HL-60/S4 treated with retinoic acid at 250 ng/mL for 4 days and 3 days (cell line): Measurements from ENCODE around the gene TFEB.

Experiments used
- in situ Hi-C: fragments of 300-500 bp; cut with MboI; formaldehyde crosslinking; loops from 2 replicates; pipeline ENCODE4 v1.7.0; 2022; ENCODE audit warnings: low sequenced_read_pairs

TFEB gene

DNA sequence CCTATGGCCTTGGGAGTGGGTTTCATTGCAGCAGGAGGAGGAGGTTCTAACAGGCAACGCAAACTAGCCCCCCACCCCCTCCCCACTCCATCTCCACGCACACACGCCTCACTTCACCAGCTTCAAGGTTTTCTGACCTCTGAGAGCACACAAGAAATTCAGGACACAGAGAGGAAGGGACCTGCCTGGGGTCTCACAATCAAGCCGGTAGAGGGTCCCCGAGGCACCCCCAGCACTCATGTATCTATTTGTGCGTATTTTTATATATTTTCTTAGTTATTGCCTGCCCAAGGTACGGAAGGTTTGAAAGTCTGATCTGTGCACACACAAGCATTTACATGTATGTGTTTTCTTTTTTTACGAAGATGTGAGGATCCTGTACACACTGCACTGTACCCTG, 80.2 kb downstream of the TFEB start:
- in situ Hi-C loops, result no loop called here

DNA sequence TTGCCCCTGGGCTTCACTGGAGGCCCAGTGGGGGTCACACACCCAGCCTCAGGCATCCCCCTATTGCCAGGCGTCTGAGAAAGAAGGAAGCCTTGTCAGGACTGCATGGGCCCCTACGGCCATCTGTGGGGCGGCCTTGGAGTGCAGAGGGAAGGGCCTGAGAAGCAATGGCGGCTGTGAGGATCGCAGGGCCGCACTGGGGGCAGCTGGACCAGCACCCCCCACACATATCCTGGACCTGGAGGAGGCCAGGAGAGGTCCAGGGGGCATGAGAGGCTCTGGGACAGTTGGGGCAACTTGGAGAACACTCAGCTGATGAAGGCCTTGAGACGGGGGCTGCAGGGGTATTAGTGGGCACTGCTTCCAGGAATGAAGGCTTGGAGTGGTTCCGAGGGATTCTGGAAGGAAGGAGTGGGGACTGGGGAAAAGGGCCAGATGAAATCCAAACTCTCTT, 80.7 kb downstream of the TFEB start:
- in situ Hi-C loops, result no loop called here

DNA sequence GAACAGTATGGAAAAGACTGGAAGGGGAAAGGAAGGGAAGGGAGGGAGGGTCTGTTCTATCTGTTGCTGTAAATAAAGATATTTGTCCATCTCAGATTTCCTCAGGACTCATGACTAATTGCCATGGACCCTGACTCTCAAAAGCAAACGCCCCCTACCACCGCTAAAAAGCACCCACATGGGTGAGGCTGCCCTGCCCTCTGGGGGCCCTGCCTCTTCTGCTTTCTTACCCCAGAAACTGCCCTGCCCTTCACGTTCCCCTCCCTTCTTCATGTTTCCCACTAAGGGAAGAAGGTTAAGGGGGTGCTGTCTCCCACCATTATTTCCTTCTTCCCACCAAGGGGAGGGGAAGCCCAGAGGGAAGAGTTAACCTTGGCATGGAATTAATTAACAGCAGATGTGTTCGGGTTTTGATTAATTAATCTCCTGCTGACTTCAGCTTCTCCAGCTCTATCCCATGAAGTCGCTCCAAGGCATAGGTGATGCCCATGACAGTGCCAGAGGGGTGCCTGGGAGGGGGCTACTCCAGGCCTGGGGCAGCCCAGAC, 81.2 kb downstream of the TFEB start:
- in situ Hi-C loops, result no loop called here

- in situ Hi-C loops, result no loop called here
Observed at GRCh38 chr6:41653691-41654090, 81.7 kb downstream of the TFEB start.

GRCh38 chr6:41652866-41653652, 82.3 kb downstream of the TFEB start:
- in situ Hi-C loops, result no loop called here

- in situ Hi-C loops, result no loop called here
Observed at GRCh38 chr6:41651962-41652657, 83.3 kb downstream of the TFEB start.

DNA sequence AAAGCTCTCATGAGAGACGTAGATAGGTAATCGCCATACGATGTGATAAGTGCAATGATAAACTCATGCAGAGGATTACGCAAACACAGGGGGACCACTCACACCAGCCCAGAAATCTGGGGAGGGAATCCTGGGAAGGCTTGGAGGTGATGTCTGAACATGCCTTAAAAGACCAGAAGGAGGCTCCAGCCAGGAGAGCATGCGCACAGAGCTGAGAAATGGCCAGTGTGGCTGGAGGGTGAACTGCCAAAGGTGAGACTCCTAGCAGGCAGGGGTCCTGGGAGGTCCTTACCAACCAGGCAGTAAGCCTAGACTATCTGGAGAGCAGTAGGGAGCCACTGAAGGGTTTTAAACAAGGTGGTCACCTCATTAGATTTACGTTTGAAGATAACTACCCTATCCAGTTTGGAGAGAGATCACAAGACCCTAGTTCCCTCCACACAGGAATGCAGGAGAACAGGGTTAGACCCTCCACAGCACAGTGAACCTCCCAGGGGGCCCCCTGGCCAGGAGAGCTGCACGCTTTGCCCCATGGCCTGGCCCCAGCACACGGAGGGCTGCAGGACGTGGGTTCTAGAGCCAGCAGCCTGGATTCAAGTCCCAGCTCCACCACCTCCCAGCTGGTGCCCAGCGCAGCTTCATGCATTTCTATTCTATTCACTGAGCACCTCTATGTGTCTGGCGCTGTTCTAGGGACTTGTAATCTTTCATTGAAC, 84.0 kb downstream of the TFEB start:
- in situ Hi-C loops, result no loop called here

- in situ Hi-C loops, result no loop called here
Observed at GRCh38 chr6:41650120-41650519, 85.3 kb downstream of the TFEB start.

GRCh38 chr6:41649596-41649995, 85.8 kb downstream of the TFEB start:
- in situ Hi-C loops, result no loop called here

DNA sequence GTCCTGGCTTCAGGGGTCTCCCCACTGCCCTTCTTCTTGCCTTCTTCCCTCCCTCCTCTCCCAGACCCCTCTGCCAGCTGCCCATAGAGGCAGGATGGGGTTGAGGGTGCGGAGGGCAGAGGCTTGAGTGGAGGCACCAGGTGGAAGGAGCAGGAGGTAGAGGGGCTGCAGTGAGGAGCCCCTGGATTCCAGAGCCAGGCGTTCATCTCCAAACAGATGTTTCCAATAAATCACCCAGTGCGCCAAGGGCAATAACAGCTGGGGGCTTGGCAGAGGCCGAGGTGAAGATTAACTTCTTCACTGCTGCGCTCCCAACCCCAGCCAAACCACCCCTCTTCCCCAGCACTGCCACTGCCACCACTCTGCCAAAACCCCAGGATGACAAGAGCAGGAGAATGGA, 86.5 kb downstream of the TFEB start:
- in situ Hi-C loops, result no loop called here

DNA sequence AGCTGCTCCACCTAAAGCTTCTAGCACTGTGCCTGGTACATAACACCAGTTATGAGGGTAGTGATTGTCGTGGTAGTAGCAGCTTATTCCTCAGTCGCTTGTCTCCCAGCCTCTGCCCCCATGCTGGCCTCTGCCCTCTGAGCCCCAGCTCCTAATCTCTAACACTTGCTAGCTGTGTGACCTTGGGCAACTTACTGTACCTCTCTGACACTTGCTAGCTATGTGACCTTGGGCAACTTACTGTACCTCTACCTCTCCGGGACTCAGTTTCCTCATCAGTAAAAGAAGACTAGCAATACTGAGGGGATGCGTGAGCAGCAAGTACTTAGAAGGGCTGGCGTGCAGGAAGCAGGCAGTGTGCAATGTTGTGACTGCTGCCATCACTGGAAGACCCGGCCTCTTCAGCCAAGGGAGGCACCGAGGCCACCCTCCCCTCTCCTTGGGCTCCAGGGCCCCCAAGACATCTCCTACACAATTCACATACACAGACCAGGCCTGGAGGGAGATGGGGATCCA, 87.3 kb downstream of the TFEB start:
- in situ Hi-C loops, result no loop called here

- in situ Hi-C loops, result no loop called here
Observed at GRCh38 chr6:41647061-41647511, 88.3 kb downstream of the TFEB start.

DNA sequence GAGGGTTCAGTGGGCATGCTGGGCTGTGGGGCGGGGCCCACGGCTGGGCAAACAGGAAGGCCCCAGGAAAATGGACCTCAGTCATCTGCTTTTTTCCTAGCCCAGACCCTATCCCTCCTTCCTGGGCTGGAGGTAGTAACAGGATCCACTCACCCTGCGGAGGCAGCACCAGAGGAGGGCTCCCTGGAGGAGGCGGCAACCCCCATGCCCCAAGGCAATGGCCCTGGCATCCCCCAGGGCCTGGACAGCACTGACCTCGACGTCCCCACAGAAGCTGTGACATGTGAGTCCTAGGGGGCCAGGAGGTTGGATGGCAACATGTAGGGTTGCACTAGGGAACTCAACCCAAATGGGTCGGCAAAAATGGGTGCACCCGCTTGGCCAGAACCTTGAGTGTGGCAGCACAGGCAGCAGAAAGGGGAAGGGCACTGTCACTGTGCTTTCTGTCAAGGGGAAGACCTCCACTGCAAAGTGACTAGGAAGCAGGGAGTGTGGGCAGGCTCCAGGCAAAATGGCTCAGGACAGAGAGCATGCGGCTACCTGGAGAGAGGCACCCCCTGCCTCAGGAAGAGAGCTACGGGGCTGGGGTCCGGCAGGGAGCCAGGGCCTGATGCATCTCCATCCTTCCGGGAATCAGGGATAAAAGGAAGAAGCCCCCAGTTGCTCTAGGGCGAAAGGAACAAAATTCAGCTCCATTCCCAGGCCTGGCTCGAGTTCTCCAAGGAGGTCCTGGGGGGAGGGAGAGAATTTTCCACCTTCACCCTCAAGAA, 89.2 kb downstream of the TFEB start:
- in situ Hi-C loops, result no loop called here

- in situ Hi-C loops, result no loop called here
Observed at GRCh38 chr6:41645007-41645618, 90.3 kb downstream of the TFEB start.

GRCh38 chr6:41644297-41644879, 91.0 kb downstream of the TFEB start:
- in situ Hi-C loops, result no loop called here

DNA sequence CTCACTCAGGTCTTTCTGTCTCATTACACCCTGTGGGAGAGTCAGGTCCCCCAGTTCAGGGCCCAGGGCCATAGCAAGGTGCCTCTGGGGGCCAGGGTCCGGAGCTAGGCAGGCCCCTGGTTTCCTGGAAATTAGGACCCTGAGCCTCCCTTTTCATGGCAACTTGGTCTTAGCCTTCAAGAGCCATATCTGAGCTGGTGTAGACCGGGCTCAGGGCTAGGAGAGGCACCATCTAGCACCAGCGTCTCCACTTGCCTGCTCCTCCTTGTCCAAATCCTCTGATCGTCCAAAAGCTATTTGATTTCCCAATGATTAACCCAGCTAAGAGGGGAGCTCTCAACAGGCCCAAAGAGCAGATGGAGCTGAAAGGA, 91.5 kb downstream of the TFEB start:
- in situ Hi-C loops, result no loop called here

DNA sequence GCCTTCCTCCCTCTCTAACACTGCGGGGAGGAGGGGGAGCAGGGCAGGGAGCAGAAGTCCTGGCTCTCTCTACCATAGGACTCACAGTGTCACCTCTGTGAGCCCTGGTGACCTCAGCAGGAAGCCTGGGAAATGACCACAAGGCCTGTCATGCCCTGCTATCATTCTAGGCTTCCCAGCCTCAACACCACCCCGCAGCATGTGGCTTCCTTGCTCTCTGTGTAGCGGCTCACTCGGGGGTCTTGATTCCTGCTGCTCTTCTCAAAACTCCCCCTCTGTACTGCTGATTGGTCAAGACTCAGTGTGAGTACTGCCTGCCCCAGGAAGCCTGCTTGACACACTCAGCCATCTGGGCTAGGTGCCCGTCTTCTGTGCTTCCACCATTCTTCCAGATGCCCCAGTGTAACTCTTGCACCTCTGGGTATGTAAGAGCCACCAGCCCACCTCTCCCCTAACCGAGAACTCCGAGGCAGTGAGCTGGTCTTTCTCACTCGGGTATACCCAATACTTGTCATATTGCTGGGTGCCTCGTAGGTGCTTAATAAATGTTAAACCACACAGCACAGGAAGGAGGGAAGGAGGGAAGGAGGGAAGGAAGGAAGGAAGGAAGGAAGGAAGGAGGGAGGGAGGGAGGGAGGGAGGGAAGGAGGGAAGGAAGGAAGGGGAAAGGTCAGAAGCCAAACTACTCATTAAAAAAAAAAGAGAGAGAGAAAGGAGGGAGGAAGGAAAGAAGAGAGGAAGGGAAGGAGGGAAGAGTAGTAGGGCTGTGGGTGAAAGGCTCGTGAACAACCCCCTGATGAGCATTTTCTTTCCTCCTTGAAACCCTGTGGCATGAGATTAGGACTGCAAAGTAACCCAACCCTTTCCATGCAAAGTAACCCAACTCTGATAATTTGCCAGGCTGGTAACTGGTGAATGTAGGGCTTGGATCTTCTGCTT, 92.2 kb downstream of the TFEB start:
- in situ Hi-C loops, result no loop called here

DNA sequence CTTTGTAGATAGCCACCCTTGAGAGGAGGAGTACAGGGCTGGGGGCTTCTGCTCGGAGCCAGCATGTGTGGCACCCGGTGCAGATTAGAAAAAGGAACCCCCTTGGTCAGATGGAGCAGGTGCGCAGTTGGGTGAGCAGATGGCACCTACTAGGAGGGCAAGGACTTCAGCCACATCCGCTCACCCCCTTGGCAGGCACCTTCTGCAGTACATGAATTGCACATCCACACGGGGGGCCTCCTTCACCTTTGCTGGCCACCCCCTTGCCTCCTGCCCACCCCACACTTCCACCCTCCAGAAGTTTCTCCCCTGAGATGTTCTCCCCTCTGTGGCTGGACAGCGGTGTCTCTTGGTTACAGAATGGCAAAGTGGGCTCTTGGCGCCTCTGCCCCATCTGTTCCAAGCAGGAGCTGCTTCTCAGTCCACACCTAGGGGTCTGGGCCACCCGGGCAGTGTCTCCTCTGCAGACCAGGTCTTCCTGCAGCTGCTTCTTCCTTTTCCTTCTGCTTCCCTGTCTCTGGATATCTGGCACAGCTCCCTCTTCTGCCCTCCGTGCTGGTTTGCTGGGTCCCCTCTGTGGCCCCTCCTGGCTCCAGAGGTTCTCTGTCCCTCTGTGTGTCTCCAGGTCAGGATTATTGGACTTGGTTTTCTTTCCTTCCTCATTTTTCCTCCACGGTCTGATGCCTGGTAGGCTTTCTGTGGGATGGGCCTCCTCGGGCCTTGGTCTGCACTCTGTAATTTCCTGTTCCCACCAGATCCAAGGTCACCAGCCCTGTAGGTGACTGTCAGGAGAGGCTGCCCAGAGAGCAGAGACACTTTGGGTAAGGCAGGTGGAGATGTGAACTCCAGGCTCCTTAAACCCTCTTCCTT, 93.1 kb downstream of the TFEB start:
- in situ Hi-C loops, result no loop called here
